CD8-positive, alpha-beta memory T cell (primary cell): ENCODE results near the gene CFAP77. TPM values are rescaled to one million over a fixed set of nuclear protein-coding genes. Genes with fewer than 3 reads are reported as not detected.
A peak's percentile ranks its signal among the peaks of the same experiment; 100 is the strongest.

Source experiments
- CTCF ChIA-PET: fragments of 350-600 bp; sonication (Branson Sonifier 250); formaldehyde crosslinking; loops from one replicate; lab custom pipeline; 2021; ENCODE audit warnings: antibody characterized with exemption; lab: Charles Lee
- POLR2A ChIA-PET: fragments of 350-600 bp; sonication (Branson Sonifier 250); formaldehyde crosslinking; loops from one replicate; lab custom pipeline; 2021; ENCODE audit warnings: antibody characterized with exemption; lab: Charles Lee
- DNase-seq, 5 donors: peaks; one replicate each; pipeline versions ENCODE4 v3.0.0 to v3.0.0-alpha.2; 2020 to 2022; ENCODE audit warnings: mixed read lengths in 1 of 5
- H3K27ac ChIP-seq: one replicate; pipeline ENCODE4 v1.7.0; 2013; ENCODE audit warnings: low read depth, mild to moderate bottlenecking, low read length, moderate library complexity
- H3K27me3 ChIP-seq: 2 replicates; pipeline ENCODE4 v1.7.0; 2013; ENCODE audit warnings: low read length, mild to moderate bottlenecking; ENCODE audit not compliant: insufficient read depth, poor library complexity, severe bottlenecking
- H3K36me3 ChIP-seq: 2 replicates; pipeline ENCODE4 v1.7.0; 2013; ENCODE audit warnings: mild to moderate bottlenecking, low read length, moderate library complexity; ENCODE audit not compliant: insufficient read depth
- H3K4me1 ChIP-seq: 2 replicates; pipeline ENCODE4 v1.7.0; 2013; ENCODE audit warnings: mild to moderate bottlenecking, low read length, moderate library complexity; ENCODE audit not compliant: insufficient read depth
- H3K4me3 ChIP-seq: 2 replicates; pipeline ENCODE4 v1.7.0; 2013; ENCODE audit warnings: mild to moderate bottlenecking, low read length
- H3K9me3 ChIP-seq: 2 replicates; pipeline ENCODE4 v1.7.0; 2013; ENCODE audit warnings: mild to moderate bottlenecking, low read length
- H3K27ac Mint-ChIP-seq, 8 donors: one replicate each; pipeline ENCODE4 v1.8.0; 2020 to 2021; ENCODE audit warnings: mixed read lengths in 8 of 8, mild to moderate bottlenecking in 6 of 8, inconsistent platforms in 3 of 8, moderate library complexity in 3 of 8
- H3K27me3 Mint-ChIP-seq, 2 donors: one replicate each; pipeline ENCODE4 v1.8.0; 2020 to 2021; ENCODE audit warnings: mixed read lengths in 2 of 2, mild to moderate bottlenecking in 1 of 2, moderate library complexity in 1 of 2
- H3K36me3 Mint-ChIP-seq, 3 donors: one replicate each; pipeline ENCODE4 v1.8.0; 2020 to 2021; ENCODE audit warnings: mixed read lengths in 3 of 3, inconsistent platforms in 1 of 3, mild to moderate bottlenecking in 1 of 3
- H3K4me1 Mint-ChIP-seq, 3 donors: one replicate each; pipeline ENCODE4 v1.8.0; 2020 to 2021; ENCODE audit warnings: mixed read lengths in 3 of 3, inconsistent platforms in 1 of 3, mild to moderate bottlenecking in 1 of 3
- H3K4me3 Mint-ChIP-seq, 7 donors: one replicate each; pipeline ENCODE4 v1.8.0; 2020 to 2021; ENCODE audit warnings: mixed read lengths in 7 of 7, mild to moderate bottlenecking in 6 of 7, moderate library complexity in 4 of 7, inconsistent platforms in 2 of 7
- H3K9me3 Mint-ChIP-seq, 5 donors: one replicate each; pipeline ENCODE4 v1.8.0; 2020 to 2022; ENCODE audit warnings: mixed read lengths in 5 of 5, mild to moderate bottlenecking in 3 of 5, moderate library complexity in 2 of 5, inconsistent platforms in 1 of 5
- polyA plus RNA-seq: library from polyadenylated mRNA; unstranded; fragments of 300-500 nt; fragmentation: Illumina TruSeq; gene quantifications from one replicate; pipeline ENCODE4 v1.2.3, GENCODE V29; 2021
- total RNA-seq, 2 experiments: library from RNA; stranded (reverse); gene quantifications; one replicate each; pipeline ENCODE4 v1.2.3, GENCODE V29; 2021

CFAP77 gene
- total and polyA plus RNA-seq, 3 experiments from 2014 or later: not detected

DNA sequence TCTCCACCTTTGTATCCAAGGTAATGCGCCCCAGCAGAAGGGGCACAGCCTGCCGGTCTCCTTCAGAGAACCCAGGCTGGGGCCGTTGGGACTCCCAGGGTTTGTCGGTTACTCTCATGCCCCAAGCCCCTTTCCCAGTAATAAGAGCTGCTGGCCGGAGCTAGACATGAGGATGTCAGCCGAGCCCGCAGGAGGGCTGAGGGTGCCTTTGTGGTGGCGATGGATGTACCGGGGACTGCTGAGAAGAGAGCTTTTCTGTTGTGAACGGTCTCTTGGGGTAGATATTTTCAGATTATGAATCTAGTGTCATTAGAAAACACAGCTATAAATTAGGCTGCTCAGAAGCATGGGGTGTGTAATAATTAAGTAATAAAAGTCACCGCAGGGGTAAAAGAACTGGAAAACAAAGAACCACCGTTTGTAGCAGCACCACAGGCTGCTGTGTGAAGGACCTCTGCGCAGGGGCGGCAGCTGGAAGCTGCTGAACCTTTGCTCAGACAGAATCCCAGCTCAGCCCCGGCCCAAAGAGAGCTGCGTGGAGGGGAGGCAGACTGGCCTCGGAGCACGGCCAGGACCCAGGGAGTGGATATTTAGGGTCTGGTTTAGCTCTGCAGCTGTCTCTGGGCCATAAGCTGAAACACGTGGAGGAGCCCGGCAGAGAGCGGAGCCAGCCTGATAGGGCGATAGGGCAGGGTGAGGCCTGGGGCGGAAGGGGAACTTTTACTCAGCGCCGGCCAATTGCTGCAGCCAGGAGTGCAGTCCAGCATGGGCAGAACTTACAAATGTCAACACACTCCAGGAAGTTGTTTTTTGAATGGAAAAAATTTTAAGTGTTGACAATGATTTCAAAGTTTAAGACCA lies 121.9 kb downstream of the CFAP77 start:
- Histone ChIP-seq H3K4me1 (no peaks in the 10 kb centered on the region), H3K4me3 (no peak overlapping the region), H3K9me3 (no peaks in the 10 kb centered on the region), H3K27ac (no peak overlapping the region), H3K27me3 (no peaks in the 10 kb centered on the region), H3K36me3 (no peaks in the 10 kb centered on the region)
- Mint-ChIP-seq H3K9me3 (peaks cover 0 to 8% (median 3%) of the 10 kb centered on the region in 5 donors), H3K27me3 (peaks cover 11 to 25% of the 10 kb centered on the region in 2 donors), H3K27ac (no peak overlapping the region), H3K4me1 (no peaks in the 10 kb centered on the region), H3K4me3 (no peak overlapping the region), H3K36me3 (peaks cover 0 to 8% (median 0%) of the 10 kb centered on the region in 3 donors)
- CTCF ChIA-PET: no interaction called here
- DNase-seq: no peak
- POLR2A ChIA-PET: no interaction called here

DNA sequence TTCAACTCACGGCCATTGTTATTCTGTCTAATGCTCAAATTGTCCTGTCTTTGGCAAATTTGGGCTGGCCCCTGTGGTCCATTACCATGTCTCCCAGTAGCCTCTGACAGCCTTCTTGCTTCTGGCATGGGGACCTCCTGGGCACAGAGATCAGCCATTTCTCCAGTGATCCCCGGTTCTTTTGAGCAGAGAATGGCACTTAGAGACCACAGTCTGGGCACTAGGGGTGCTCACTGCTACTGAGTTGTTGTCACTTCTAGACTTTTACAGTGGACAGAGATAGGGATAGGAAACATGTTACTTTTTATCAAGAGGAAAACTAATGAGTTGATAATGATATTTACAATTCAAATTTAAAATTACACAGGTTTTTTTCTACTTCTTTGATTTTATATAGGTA lies 124.8 kb downstream of the CFAP77 start:
- H3K36me3 ChIP-seq: no peaks in the 10 kb centered on the region
- Mint-ChIP-seq H3K27ac (no peak overlapping the region), H3K27me3 (peaks cover 11 to 25% of the 10 kb centered on the region in 2 donors), H3K36me3 (peaks cover 0 to 9% (median 0%) of the 10 kb centered on the region in 3 donors), H3K4me1 (no peaks in the 10 kb centered on the region), H3K9me3 (peaks cover 0 to 8% (median 3%) of the 10 kb centered on the region in 5 donors), H3K4me3 (no peak overlapping the region)
- POLR2A ChIA-PET: interaction anchor here (0.7 kb wide), 1 partner anchor 137 kb away, joined by 3 read pairs; no protein-coding TSS in a partner anchor
- no peaks in the 10 kb centered on the region for H3K4me1 ChIP-seq
- H3K4me3 ChIP-seq: no peak overlapping the region
- no peaks in the 10 kb centered on the region for H3K27me3 ChIP-seq
- DNase-seq: no peak
- H3K9me3 ChIP-seq: no peaks in the 10 kb centered on the region
- H3K27ac ChIP-seq: no peak overlapping the region
- CTCF ChIA-PET: no interaction called here

DNA sequence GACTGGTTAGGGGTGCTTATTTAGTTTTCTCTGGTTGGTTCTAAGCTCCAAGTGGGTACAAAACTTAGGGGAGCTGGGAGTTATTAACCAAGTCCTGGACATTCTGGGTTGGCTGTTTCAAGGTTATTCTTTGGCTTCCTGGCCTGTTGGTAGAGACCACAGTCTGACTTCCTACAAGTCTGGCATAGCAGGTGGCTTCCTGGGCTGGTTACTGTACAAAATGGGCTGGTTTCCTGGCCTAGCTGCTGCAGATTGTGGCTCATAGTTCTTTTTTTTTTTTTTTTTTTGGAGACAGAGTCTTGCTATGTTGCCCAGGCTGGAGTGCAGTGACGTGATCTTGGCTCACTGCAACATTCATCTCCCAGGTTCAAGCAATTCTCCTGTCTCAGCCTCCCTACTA lies 126.1 kb downstream of the CFAP77 start:
- Mint-ChIP-seq H3K36me3 (peaks cover 0 to 9% (median 0%) of the 10 kb centered on the region in 3 donors), H3K4me1 (no peaks in the 10 kb centered on the region), H3K4me3 (no peak overlapping the region), H3K9me3 (peaks cover 0 to 8% (median 3%) of the 10 kb centered on the region in 5 donors), H3K27me3 (peaks cover 11 to 18% of the 10 kb centered on the region in 2 donors), H3K27ac (peak overlapping the region in 1 of 8 donors; percentile 60)
- Histone ChIP-seq H3K4me3 (no peak overlapping the region), H3K9me3 (no peaks in the 10 kb centered on the region), H3K36me3 (no peaks in the 10 kb centered on the region), H3K4me1 (no peaks in the 10 kb centered on the region), H3K27me3 (no peaks in the 10 kb centered on the region), H3K27ac (no peak overlapping the region)
- CTCF ChIA-PET: no interaction called here
- POLR2A ChIA-PET: no interaction called here
- no peak for DNase-seq

DNA sequence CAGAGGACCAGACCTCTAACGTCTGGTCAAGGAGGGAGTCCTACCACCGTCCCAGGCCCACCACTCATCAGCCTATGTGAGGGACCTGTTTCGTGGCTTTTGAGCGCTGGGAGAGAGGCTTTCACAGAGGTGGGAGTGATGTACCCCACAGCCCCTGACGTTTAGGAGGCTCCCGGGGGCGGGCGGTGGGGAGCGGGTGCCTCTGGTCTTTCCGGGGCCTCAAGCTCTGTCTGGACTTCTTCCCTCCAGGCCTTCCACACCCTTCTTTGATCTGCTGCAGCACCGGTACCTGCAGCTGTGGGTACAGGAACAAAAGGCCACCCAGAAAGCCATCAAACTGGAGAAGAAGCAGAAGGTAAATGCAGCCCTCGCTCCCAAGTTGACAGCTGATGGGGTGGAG lies 127.3 kb downstream of the CFAP77 start:
- Histone ChIP-seq H3K4me1 (no peaks in the 10 kb centered on the region), H3K27me3 (no peaks in the 10 kb centered on the region), H3K9me3 (no peaks in the 10 kb centered on the region), H3K36me3 (no peaks in the 10 kb centered on the region), H3K4me3 (no peak overlapping the region), H3K27ac (no peak overlapping the region)
- POLR2A ChIA-PET: no interaction called here
- CTCF ChIA-PET: no interaction called here
- Mint-ChIP-seq H3K4me1 (no peaks in the 10 kb centered on the region), H3K9me3 (peaks cover 0 to 8% (median 3%) of the 10 kb centered on the region in 5 donors), H3K4me3 (no peak overlapping the region), H3K36me3 (peaks cover 0 to 9% (median 0%) of the 10 kb centered on the region in 3 donors), H3K27ac (no peak overlapping the region), H3K27me3 (peaks cover 7 to 9% of the 10 kb centered on the region in 2 donors)
- DNase-seq: no peak

DNA sequence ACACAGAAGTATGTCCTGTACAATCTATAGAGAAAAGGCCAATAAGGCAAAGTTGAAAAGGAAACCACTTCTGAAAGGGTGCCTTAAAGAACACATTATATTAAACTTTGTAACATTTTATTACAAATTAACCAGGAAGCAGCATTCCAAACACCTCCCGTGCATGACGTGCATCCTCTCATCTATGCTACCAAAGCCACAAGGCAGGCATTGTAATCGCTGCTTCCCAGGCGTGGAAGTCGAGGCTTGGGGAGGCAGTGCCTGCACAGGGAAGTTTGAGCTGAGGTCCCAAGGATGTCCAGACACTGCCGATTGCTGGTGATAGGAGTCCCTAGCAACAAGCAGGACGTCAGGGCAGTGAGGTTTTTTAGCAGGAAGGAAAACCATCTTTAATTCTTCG lies 128.1 kb downstream of the CFAP77 start:
- Histone ChIP-seq H3K4me1 (no peaks in the 10 kb centered on the region), H3K27ac (no peak overlapping the region), H3K36me3 (no peaks in the 10 kb centered on the region), H3K9me3 (no peaks in the 10 kb centered on the region), H3K4me3 (no peak overlapping the region), H3K27me3 (no peaks in the 10 kb centered on the region)
- ChIA-PET CTCF (no interaction called here), POLR2A (no interaction called here)
- Mint-ChIP-seq H3K4me3 (no peak overlapping the region), H3K4me1 (no peaks in the 10 kb centered on the region), H3K27ac (no peak overlapping the region), H3K27me3 (peaks cover 4 to 9% of the 10 kb centered on the region in 2 donors), H3K36me3 (peaks cover 0 to 9% (median 0%) of the 10 kb centered on the region in 3 donors), H3K9me3 (peaks cover 0 to 8% (median 3%) of the 10 kb centered on the region in 5 donors)
- no peak for DNase-seq

DNA sequence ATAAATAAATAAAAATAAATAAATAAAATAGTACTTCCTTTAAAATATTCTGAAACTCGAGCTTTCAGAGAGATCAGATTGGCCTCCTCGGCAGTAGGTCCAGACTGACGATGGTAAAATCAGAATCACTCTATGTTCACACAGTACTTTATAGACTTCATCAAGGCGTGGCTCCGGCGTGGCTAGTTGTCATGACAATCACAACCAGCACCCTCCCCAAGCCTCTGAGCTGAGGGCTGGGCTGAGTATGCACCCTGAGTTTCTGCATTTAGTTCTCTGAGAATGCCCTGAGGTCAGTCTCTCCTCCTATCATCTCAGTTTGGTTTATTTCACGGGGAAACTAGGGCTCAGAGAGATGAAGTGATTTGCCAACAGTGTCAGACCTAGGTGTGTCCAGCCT lies 129.1 kb downstream of the CFAP77 start:
- H3K27ac Mint-ChIP-seq: no peak overlapping the region
- H3K4me3 ChIP-seq: no peak overlapping the region
- DNase-seq: no peak
- no peaks in the 10 kb centered on the region for H3K4me1 ChIP-seq
- peaks cover 0 to 9% (median 0%) of the 10 kb centered on the region in 3 donors for H3K36me3 Mint-ChIP-seq
- H3K27ac ChIP-seq: no peak overlapping the region
- peaks cover 5 to 12% of the 10 kb centered on the region in 2 donors for H3K27me3 Mint-ChIP-seq
- POLR2A ChIA-PET: interaction anchor here (0.6 kb wide), 2 partner anchors 70 to 82 kb away, joined by 3 read pairs; no protein-coding TSS in a partner anchor
- peaks cover 0 to 8% (median 3%) of the 10 kb centered on the region in 5 donors for H3K9me3 Mint-ChIP-seq
- H3K27me3 ChIP-seq: no peaks in the 10 kb centered on the region
- H3K9me3 ChIP-seq: no peaks in the 10 kb centered on the region
- no peaks in the 10 kb centered on the region for H3K36me3 ChIP-seq
- H3K4me1 Mint-ChIP-seq: no peaks in the 10 kb centered on the region
- CTCF ChIA-PET: no interaction called here
- H3K4me3 Mint-ChIP-seq: no peak overlapping the region

DNA sequence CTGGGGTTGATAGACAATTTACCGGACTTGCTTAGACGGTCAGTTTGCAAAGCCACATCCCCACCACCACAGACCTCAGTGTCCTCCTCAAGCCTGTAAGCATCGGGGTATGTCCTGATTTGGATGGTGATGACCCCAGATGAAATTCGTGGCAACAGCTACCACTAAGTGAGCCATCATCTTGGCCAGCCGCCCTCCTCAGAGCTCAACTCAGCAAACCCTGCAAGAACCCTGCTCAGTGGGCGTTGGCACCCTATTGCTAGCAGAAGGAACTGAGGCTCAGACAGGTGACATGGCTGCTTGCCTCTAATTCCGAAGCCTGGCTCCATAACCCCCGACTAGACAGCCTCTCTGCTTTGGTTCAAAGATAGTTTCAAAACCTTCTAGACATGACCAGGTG lies 131.0 kb downstream of the CFAP77 start:
- no peak overlapping the region for H3K27ac ChIP-seq
- no peaks in the 10 kb centered on the region for H3K36me3 ChIP-seq
- Mint-ChIP-seq H3K27ac (no peak overlapping the region), H3K4me3 (no peak overlapping the region), H3K36me3 (peaks cover 0 to 4% (median 0%) of the 10 kb centered on the region in 3 donors), H3K27me3 (peaks cover 8 to 12% of the 10 kb centered on the region in 2 donors), H3K4me1 (no peaks in the 10 kb centered on the region), H3K9me3 (peaks cover 0 to 3% (median 0%) of the 10 kb centered on the region in 5 donors)
- POLR2A ChIA-PET: no interaction called here
- H3K4me3 ChIP-seq: no peak overlapping the region
- H3K27me3 ChIP-seq: peaks cover 4% of the 10 kb centered on the region
- H3K9me3 ChIP-seq: no peaks in the 10 kb centered on the region
- CTCF ChIA-PET: no interaction called here
- no peak for DNase-seq
- H3K4me1 ChIP-seq: no peaks in the 10 kb centered on the region
